Coronary artery (tissue), 2 donors: ENCODE data around the gene XYLT2.

ENCODE experiments used
- DNase-seq: peaks from one replicate; pipeline ENCODE4 v3.0.0-alpha.2; 2017; ENCODE audit warnings: low spot score
- H3K27ac ChIP-seq, 2 donors: fragments of 200-600 bp; sonication (generic); one replicate each; pipeline ENCODE4 v1.5.1; 2016 to 2019
- H3K4me3 ChIP-seq: fragments of 200-600 bp; sonication (generic); 2 replicates; pipeline ENCODE4 v1.5.1; 2016; ENCODE audit warnings: mild to moderate bottlenecking, moderate library complexity
- CTCF ChIP-seq: fragments of 200-600 bp; sonication (generic); IDR thresholded peaks from one replicate; pipeline ENCODE4 v1.5.1; 2019; ENCODE audit warnings: antibody characterized with exemption

The XYLT2 gene

GRCh38 chr17:50303596-50303995, 42.3 kb upstream of the XYLT2 start:
- no peak for TF ChIP-seq CTCF
- Histone ChIP-seq H3K27ac (no peak overlapping the region), H3K4me3 (no peak overlapping the region)
- no peak for DNase-seq

- no peak for TF ChIP-seq CTCF
- DNase-seq = peak; percentile 78
- peak overlapping the region; percentile 32 to 84 for H3K27ac ChIP-seq
- peak overlapping the region; percentile 54 for H3K4me3 ChIP-seq
Measured at GRCh38 chr17:50304781-50305404, 41.0 kb upstream of the XYLT2 start.

- H3K27ac ChIP-seq = no peak overlapping the region
Measured at GRCh38 chr17:50307654-50308053, 38.3 kb upstream of the XYLT2 start.

GRCh38 chr17:50308666-50309065, 37.3 kb upstream of the XYLT2 start:
- TF ChIP-seq CTCF = no peak
- Histone ChIP-seq H3K27ac (no peak overlapping the region), H3K4me3 (no peak overlapping the region)
- no peak for DNase-seq

More at GRCh38 chr17:50307654-50308053, 38.3 kb upstream of the XYLT2 start:
- no peak overlapping the region for H3K4me3 ChIP-seq
- TF ChIP-seq CTCF = no peak
- no peak for DNase-seq

- no peak overlapping the region for H3K27ac ChIP-seq
- DNase-seq = no peak
- H3K4me3 ChIP-seq = no peak overlapping the region
- no peak for TF ChIP-seq CTCF
Measured at GRCh38 chr17:50310455-50311111, 35.3 kb upstream of the XYLT2 start.

GRCh38 chr17:50311112-50311460, 34.8 kb upstream of the XYLT2 start:
- no peak overlapping the region for H3K4me3 ChIP-seq
- H3K27ac ChIP-seq = no peak overlapping the region
- no peak for TF ChIP-seq CTCF
- DNase-seq = no peak

- no peak overlapping the region for H3K27ac ChIP-seq
- no peak for TF ChIP-seq CTCF
- H3K4me3 ChIP-seq = no peak overlapping the region
- DNase-seq = no peak
Measured at GRCh38 chr17:50311483-50311882, 34.4 kb upstream of the XYLT2 start.
